Measurements from ENCODE around the gene RCOR1.
"Not testable (repeated sequence)": the region's sequence is repeated elsewhere in the genome, so short reads cannot be mapped to it uniquely, and the experiment has no call there.

The RCOR1 gene

DNA sequence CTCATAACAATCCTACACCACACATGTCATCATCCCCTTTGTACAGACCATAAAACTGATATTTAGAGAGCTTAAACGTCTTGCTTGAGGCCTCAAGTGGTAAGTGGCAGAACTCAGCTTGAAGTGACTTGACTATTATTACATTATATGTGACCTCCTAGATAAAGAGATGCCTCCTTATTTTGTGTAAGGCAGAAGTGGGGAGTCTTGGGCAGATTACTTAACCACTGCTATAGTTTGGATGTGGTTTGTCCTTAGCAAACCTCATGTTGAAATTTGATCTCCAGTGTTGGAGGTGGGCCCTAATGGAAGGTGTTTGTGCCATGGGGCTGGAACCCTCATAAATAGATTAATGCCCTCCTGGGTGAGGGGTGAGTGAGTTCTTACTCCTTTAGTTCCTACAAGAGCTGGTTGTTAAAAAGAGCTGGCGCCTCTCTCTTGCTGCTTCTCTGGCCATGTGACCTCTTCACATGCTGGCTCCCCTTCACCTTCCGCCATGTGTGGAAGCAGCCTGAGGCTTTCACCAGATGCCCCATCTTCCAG, 37.4 kb downstream of the RCOR1 start:
- DNase-seq (ENCODE audit: low read depth, low spot score) = no peak

DNA sequence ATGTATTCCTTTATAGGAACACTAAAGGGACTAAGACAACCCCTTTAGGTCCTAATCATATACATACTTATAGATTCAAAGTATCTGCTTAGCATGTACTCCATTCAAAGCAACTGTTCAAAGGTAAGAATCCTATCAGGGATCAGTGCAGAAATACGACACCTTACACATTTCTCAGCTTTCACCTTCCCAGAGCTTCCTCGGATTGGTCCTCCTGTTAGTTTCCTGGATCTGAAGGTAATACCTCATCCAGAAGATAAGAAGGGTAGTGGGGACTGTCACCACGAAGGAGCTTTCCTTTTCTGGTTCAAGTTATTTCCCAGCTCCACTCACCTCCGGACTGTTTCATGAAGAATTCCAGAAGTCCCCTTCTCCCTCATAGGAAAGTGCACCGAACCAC, 38.0 kb downstream of the RCOR1 start:
- DNase-seq (ENCODE audit: low read depth, low spot score) = no peak

DNA sequence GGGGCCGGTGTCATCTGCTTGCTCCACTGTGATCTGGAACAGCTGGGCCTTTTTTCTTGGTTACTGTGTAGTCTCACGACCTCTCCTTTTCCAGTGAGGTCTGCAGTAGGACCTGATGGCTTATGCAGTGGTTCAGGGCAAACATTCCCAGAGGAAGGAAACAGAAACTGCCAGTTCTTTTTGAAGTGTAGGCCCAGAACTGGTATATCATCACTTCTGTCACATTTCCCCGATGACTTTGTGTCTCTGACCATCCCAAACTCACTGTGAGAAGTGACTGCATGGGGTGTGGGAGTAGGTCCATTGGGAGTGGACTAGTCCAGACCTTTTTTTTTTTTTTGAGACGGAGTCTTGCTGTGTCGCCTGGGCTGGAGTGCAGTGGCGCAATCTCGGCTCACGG, 38.4 kb downstream of the RCOR1 start:
- DNase-seq (ENCODE audit: low read depth, low spot score) = no peak

DNA sequence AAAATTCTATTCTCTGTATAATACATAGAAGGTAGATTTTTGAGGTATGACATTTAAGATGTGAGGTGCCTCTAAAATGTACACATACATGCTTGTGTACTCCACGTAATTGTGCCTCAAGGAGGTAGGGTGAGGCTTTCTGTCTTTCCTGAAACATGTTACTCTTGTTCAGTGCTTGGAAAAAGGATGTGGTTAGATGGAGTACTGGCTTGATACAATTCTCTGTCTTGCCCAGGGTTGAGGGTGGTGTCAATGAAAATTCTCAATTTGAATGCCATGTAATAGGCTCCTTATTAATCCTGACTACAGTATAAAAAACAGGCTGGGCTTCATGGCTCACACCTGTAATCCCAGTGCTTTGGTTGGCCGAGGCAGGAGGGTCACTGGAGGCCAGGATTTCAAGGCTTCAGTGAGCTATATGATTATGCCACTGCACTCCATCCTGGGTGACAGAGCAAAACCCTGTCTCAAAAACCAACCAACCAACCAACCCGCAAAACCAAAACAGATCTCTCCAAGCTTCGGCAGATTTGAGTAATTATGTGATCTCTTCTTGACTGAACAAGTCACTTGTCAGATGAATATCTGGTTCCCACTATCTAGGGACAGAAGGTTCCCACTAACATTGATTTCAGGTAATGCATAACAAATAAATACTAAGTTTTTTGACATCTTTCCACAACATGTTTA, 41.6 kb downstream of the RCOR1 start:
- no peak for DNase-seq (ENCODE audit: low read depth, low spot score)

DNA sequence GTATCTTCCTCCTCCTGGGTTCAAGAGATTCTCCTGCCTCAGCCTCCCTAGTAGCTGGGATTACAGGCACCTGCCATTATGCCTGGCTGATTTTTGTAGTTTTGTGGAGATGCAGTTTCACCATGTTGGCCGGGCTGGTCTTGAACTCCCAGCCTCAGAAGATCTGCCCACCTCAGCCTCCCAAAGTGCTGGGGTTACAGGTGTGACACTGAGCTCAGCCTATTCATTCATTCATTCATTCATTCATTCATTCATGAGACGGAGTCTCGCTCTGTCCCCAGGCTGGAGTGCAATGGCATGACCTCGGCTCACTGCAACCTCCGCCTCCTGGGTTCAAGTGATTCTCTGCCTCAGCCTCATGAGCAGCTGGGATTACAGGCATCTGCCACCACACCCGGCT, 47.2 kb downstream of the RCOR1 start:
- not testable (repeated sequence) for DNase-seq (ENCODE audit: low read depth, low spot score)

DNA sequence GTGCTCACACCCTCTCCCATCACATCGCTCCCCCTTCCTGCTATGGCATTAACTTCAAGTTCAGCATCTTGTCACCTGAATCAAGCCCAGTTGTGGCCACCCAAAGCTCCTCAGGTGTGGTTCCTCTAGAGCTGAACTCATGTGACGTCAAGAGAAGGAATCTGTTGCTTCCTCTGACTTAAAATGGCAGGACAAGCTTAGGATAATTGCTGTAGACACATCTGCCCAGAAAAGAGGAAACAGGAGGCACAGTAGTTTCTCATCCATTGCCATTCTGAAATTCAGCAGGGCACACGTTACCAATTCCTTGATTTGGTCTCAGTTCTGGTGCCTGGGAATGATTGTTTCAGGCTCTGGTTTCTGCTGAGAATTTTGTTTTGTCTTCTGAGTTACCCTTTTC, 52.1 kb downstream of the RCOR1 start:
- DNase-seq (ENCODE audit: low read depth, low spot score) = no peak

DNA sequence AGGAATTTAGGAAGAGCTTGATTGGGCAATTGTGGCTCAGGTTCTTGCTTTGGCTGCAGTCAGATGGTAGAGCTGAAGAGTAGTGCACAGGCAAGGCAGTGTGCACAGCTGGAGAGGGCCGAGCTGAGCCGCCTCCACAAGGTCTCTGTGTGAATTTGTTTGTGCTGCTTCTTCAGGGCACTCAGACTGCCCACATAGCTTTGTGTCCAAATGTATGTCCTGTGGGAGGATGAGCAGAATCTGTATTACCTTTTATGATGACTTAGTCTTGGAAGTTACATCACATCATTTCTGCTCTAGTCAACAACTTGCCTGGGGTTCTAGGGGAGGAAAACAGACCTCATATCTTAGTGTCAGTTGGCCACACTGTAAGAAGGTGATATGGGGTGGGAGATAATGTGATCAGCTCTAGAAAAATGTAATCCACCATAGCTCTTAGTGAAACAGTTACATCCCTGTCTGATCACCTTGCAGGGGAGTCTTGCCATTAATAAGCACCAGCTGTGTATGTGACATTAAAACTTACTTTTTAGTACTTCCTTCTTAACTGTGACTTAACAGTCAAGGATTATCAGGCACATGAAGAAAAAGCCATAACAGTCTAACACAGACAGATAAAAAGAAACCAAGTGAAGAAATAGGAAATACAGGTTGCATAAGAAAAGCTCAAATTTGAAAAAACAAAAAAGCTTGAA, 53.4 kb downstream of the RCOR1 start:
- no peak for DNase-seq (ENCODE audit: low read depth, low spot score)

DNA sequence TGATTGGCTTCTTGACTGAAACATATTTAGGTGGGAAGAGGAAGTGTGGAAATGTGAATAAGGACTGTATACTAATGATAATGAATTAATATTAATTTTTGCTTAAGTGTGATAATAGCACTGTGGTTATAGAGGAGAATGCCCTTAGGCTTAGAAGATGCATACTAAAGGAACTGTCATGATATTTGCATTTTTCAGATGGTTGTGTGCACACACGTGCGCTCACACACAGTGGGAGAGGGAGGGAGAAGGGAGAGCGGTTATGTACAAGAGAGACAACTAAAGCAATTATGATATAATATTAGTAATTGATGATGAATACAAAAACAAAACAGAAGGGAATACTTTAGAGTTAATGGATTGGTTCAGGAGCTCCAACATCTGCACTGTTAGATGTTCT, 54.2 kb downstream of the RCOR1 start:
- no peak for DNase-seq (ENCODE audit: low read depth, low spot score)

DNA sequence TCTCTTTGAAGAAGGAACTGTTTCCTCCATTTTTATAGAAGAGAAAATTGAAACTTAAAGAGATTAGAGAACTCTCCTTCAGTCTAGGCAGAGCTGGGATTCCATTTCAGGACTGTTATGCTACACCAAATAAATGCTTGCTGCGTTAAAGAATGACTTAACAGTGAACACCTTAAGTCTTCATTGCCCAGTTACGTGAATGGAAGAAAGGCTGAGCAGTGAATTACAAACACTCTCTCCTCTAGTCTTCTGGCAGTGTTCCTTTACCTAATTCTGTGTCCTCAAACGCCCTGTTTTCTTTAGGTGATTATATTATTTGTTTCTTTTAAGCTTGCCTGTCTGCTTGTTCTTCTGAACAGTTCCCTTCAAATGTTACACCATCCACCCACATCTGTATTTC, 59.7 kb downstream of the RCOR1 start:
- no peak for DNase-seq (ENCODE audit: low read depth, low spot score)

DNA sequence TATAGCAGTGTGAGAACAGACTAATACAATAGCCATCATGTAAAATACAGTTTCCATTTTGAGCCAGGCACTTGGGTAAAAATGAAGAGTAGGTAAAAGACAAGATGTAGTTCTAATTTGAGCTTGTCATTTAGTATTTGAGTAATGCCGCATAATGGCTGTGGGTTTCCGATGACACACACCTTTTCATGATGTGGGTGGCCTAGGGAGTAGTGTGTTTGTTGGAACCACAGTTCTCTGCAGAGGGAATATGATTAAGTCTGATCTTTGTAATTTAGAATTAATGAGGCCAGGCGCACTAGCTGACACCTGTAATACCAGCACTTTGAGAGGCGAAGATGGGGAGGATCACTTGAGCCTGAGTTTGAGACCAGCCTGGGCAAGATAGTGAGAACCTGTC, 61.8 kb downstream of the RCOR1 start:
- DNase-seq (ENCODE audit: low read depth, low spot score) = peak; percentile 30

DNA sequence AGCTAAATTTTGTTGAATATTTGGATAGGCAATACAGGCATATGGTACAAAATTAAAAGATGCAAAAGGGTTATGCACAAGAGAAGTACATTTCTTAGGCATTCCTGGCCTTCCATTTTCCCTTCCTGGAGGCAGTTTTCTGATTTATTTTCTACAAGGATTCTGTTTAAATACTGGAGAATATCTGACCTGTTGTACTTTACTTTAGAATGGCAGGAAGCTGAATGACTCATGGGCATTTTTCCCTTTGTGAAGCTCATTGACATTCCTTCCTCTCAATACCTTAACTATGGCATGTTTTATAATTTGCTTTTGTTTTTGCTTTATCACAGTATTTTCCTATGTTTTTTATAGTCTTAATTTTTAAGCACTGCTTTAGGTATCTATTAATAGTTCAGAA, 62.7 kb downstream of the RCOR1 start:
- DNase-seq (ENCODE audit: low read depth, low spot score) = peak; percentile 72

DNA sequence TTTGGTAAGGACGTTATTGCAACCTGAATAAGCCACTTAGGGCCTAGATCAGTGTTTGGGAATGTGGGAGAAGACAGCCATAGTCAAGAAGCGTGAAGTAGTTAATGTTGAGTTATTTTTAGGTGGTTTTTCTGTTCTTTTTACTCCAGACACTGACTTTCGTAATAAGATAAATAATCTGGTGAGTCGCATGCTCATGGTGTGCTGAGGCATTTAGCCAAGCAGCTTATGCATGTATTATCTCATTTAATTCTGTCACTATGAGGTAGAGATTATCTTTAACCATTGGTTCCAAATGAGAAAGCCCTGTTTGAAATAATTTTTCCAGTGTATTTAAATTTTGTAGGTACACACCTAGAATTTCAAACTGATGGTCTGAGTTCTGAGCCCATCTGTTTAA, 67.3 kb downstream of the RCOR1 start:
- peak; percentile 16 for DNase-seq (ENCODE audit: low read depth, low spot score)

DNA sequence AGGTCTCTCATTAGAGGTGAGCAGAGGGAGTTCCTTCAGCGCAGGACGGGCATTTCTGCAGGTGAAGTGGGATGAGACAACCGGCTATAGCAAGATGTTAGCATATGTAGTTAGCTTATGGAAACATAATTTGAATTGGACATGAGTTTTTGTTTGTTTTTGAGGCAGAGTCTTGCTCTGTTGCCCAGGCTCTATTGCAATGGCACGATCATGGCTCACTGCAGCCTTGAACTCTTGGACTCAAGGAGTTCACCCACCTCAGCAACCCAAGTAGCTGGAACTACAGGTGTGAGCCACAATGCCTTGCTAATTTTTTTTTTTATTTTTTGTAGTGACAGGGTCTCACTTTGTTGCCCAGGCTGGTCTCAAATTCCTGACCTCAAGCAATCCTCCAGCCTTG, 69.2 kb downstream of the RCOR1 start:
- DNase-seq (ENCODE audit: low read depth, low spot score) = no peak

DNA sequence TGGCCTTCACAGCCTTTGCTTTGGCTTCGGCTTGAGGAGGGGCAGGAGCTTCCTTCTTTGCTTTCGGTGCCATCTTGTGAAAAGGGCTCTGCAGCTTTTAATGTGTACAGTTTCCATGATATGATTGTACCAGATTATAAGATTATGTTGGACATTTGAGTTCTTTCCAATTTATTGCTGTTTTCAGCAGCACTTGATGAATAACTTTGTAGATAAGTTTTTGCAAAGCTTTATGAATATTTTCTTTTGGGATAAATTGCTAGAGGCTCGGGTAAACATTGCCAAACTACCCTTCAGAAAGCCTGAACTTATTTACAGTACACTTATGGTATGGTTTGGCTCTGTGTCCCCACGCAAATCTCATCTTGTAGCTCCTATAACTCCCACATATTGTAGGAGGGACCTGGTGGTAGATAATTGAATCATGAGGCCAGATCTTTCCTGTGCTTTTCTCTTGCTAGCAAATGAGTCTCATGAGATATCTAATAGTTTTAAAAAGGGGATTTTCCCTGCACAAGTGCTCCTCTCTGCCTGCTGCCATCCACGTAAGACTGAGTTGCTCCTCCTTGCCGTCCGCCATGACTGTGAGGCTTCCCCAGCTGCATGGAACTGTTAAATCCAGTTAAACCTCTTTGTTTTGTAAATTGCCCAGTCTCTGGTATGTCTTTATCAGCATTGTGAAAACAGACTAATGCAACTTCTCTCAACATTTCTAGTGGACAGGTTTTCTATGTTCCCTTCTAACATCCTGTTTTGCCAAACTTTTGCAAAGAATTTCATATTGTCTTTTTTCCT, 70.4 kb downstream of the RCOR1 start:
- DNase-seq (ENCODE audit: low read depth, low spot score) = no peak

DNA sequence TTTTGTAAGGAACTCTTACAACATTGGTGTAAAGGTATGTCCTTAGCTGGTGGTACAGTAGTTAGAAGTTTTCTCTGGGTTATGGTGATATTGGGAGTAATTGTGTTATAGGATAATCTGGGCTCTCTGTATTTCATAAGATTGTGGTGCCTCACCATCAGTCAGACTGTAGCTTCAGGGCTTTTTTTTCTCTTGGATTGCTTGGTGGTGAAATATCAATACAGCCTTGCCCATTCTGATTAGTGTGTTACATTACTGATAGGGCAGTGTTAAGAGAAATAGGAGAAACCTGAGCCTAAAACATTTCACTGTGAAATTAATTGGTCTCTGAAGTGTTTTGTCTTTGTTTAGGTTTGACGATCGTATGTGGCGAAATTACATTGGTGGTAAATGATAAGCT, 71.0 kb downstream of the RCOR1 start:
- DNase-seq (ENCODE audit: low read depth, low spot score) = no peak

DNA sequence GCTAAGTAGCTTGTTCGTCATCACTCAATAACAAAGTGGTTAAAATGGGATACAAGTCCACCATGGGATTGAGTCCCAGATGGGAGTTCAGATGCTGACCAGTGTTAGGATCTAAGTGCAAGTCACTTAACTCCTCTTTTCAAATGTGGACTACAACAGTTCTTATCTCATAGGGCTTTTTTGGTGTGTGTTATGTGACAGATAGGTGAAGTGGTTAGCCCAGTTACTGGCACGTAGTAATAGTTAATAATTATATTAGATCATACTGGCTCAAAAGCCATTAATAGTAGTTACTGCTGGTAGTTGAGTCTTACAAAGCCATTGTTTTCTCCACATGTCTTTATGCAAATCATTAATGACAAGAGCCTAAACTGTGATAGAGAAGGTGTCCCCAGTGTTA, 73.2 kb downstream of the RCOR1 start:
- no peak for DNase-seq (ENCODE audit: low read depth, low spot score)

DNA sequence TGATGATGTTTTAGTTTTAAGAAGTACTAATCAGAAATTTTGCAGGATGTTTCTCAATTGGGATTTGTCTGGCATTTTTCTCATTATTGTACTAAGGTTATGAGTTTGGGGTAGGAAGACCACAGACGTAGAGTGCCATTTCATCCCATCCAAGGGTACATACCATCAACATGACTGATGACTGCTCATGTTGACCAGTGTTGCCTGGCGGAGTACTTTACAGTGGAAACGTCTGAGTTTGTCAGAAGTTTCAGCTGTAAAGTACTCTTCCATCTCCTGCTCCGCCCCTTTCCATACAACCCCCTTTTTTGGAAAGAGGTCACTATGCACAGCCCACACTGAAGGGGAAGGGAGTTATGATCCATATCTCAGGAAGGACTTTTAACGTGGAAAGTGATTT, 74.2 kb downstream of the RCOR1 start:
- DNase-seq (ENCODE audit: low read depth, low spot score) = peak; percentile 38

DNA sequence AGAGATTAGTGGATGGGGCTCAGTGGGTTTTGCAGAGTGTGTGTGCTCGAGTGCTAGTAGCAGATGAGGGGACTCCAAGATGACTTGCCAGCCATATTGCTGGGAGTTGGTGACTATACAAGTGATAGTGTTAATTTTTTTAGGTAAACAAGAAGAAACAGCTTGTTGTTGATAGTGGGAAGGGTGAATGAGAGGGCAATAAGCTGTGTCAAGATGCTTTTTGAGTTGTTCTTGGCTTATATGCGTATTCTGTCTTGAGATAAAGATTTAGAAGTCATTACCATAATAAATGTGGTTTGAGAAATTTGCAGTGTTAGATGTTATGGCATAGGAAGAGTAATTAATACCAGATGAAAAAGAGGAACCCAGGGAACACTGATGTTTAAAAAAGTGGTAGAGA, 75.3 kb downstream of the RCOR1 start:
- DNase-seq (ENCODE audit: low read depth, low spot score) = no peak

DNA sequence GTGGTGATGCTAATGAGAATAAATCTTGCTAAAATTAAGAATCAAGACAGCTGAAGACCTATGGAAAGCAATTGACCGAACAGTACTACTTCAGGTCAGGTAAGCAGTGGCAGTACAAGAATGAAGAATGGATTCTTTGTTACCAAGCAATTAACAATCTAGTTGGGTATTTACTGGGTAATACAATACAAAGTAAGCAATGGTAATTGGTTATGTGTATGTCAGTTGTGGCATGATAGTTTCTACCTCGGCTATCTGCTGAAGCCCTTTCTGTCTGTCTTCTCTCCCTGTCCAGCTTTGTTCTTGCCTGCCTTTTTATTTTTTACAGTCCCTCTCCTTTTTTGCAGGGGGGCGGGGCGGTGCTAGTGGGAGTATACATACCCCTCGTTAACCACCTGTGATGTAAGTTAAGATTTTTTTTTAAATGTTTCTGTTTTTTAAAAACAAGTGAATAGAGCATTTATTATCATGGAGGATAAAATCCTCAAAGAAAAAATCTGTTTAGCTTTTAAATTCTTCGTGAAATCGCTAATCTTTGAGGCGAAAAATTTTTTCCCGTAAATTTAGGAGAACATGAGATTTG, 75.9 kb downstream of the RCOR1 start:
- no peak for DNase-seq (ENCODE audit: low read depth, low spot score)

DNA sequence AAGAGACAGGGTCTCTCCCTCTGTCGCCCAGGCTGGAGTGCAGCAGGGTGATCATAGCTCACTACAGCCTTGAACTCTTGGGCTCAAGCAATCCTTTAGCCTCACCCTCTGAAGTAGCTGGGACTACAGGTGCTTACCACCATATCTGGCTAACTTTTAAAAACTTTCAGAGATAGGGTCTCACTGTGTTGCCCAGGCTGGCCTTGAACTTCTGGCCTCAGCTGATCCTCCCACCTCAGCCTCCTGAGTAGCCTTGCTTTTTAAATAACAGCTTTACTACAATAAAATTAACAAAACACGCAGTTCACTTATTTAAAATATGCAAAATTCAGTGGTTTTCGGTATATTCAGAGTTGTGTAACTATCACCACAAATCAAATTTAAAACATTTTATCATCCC, 79.0 kb downstream of the RCOR1 start:
- no peak for DNase-seq (ENCODE audit: low read depth, low spot score)

DNA sequence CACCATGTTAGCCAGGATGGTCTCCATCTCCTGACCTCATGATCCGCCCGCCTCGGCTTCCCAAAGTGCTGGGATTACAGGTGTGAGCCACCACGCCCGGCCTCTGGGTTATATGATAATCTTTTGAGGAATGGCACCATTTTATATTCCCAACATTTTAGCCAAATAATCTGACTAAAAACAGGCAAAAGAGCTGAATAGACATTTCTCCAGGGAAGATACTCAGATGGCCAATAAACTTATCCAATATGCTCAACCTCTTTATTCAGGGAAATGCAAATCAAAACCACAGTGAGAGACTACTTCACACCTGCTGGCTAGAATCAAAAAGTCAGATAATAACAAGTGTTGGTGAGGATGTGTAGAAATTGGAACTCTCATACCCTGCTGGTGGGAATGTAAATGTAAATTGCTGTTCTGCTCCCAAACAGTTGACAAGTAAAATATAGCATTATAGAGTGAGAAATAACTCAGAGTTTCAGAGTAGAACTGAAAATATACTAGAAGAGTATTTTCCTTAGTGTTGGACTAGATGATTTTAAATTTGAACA, 80.0 kb downstream of the RCOR1 start:
- DNase-seq (ENCODE audit: low read depth, low spot score) = no peak

DNA sequence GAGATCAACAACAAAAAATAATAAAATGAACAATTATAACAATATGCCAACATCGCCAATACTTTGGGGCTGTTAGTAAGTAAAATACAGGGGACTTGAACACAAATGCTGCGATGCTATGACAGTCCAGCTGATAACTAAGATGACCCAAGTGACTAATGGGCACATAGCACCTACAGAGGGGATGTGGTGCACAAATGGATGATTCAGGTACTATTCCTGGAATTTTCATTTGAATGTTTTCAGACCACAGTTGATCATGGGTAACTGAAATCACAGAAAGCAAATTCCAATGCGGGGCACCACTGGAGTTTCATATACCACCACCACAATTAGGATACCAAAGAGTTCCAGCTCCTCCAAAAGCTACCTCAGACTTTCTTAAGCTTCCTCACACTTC, 82.9 kb downstream of the RCOR1 start:
- peak; percentile 47 for DNase-seq (ENCODE audit: low read depth, low spot score)

All from astrocyte of the hippocampus (primary cell).